ENCODE data around the gene PDZD2. TPM values are rescaled to one million over a fixed set of nuclear protein-coding genes. Genes with fewer than 3 reads are reported as not detected.

PDZD2 gene
- polyA plus RNA-seq, 1 donor from 2014 or later = 3.1 TPM

DNA sequence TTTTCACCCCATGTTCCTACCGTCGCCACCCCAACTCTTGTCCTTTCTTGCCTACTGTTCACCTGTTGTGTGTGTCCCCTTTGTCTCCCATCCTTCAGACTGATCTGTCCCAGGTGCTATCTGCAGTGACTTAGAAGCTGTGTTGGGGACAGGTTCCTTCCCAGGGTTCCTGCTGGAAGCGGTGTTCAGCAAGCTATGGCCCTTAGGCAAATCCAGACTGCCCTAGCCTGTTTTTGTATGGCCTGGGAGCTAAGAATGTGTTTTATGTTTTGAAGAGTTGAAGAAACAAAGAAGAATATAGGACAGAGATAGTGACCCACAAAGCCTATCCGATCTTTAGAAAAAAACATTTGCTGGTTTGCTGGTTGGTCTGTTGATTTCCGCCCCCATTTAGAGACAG is 298.8 kb downstream of the PDZD2 start:
- no peak overlapping the region for H3K9ac ChIP-seq (ENCODE audit: low read length)
- H3K4me3 ChIP-seq (ENCODE audit: low read length) = no peak overlapping the region
- no peaks in the 10 kb centered on the region for H3K9me3 ChIP-seq (ENCODE audit: low read length)
- no peaks in the 10 kb centered on the region for H3F3A ChIP-seq (ENCODE audit: insufficient read depth, low read length, poor library complexity, severe bottlenecking)
- no peaks in the 10 kb centered on the region for H3K36me3 ChIP-seq (ENCODE audit: insufficient read depth, low read length)
- H2AFZ ChIP-seq (ENCODE audit: low read depth, low read length) = no peak overlapping the region
- H3K27me3 ChIP-seq (ENCODE audit: insufficient read depth, low read depth, low read length) = no peaks in the 10 kb centered on the region
- no peak overlapping the region for H3K27ac ChIP-seq (ENCODE audit: low read length)
- H4K20me1 ChIP-seq (ENCODE audit: insufficient read depth) = no peaks in the 10 kb centered on the region
- H3K79me2 ChIP-seq (replicated peaks; ENCODE audit: insufficient read depth, low read length) = no peaks in the 10 kb centered on the region
- TF ChIP-seq RAD21 (conservative IDR thresholded peaks at IDR 0.05) (no peak), TAF1 (IDR thresholded peaks at IDR 0.05; ENCODE audit: low read depth) (no peak), SMC3 (conservative IDR thresholded peaks at IDR 0.05; ENCODE audit: poor library complexity) (no peak), EP300 (conservative IDR thresholded peaks at IDR 0.05; ENCODE audit: poor library complexity, severe bottlenecking) (no peak), POLR2AphosphoS5 (IDR thresholded peaks at IDR 0.05) (no peak), MXI1 (conservative IDR thresholded peaks at IDR 0.05; ENCODE audit: poor library complexity, severe bottlenecking) (no peak), EZH2 (IDR thresholded peaks at IDR 0.05; ENCODE audit: borderline replicate concordance, insufficient read depth, low read length, poor library complexity, severe bottlenecking) (no peak), REST (IDR thresholded peaks at IDR 0.05; ENCODE audit: borderline replicate concordance) (no peak)
- TF ChIP-seq, protein P1, sequence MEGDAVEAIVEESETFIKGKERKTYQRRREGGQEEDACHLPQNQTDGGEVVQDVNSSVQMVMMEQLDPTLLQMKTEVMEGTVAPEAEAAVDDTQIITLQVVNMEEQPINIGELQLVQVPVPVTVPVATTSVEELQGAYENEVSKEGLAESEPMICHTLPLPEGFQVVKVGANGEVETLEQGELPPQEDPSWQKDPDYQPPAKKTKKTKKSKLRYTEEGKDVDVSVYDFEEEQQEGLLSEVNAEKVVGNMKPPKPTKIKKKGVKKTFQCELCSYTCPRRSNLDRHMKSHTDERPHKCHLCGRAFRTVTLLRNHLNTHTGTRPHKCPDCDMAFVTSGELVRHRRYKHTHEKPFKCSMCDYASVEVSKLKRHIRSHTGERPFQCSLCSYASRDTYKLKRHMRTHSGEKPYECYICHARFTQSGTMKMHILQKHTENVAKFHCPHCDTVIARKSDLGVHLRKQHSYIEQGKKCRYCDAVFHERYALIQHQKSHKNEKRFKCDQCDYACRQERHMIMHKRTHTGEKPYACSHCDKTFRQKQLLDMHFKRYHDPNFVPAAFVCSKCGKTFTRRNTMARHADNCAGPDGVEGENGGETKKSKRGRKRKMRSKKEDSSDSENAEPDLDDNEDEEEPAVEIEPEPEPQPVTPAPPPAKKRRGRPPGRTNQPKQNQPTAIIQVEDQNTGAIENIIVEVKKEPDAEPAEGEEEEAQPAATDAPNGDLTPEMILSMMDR (IDR thresholded peaks at IDR 0.05; ENCODE audit: poor library complexity, severe bottlenecking) = no peak
- no peak overlapping the region for H3K4me2 ChIP-seq (ENCODE audit: low read length)
- no peaks in the 10 kb centered on the region for H3K9me2 ChIP-seq (ENCODE audit: insufficient read depth, low read length)

- no peaks in the 10 kb centered on the region for H3F3A ChIP-seq (ENCODE audit: insufficient read depth, low read length, poor library complexity, severe bottlenecking)
- no peaks in the 10 kb centered on the region for H3K9me3 ChIP-seq (ENCODE audit: low read length)
- H3K4me2 ChIP-seq (ENCODE audit: low read length) = no peak overlapping the region
- no peaks in the 10 kb centered on the region for H3K79me2 ChIP-seq (replicated peaks; ENCODE audit: insufficient read depth, low read length)
- H3K27me3 ChIP-seq (ENCODE audit: insufficient read depth, low read depth, low read length) = no peaks in the 10 kb centered on the region
- no peaks in the 10 kb centered on the region for H4K20me1 ChIP-seq (ENCODE audit: insufficient read depth)
- no peak overlapping the region for H2AFZ ChIP-seq (ENCODE audit: low read depth, low read length)
- no peaks in the 10 kb centered on the region for H3K36me3 ChIP-seq (ENCODE audit: insufficient read depth, low read length)
- H3K9ac ChIP-seq (ENCODE audit: low read length) = no peak overlapping the region
- no peak overlapping the region for H3K27ac ChIP-seq (ENCODE audit: low read length)
- no peaks in the 10 kb centered on the region for H3K9me2 ChIP-seq (ENCODE audit: insufficient read depth, low read length)
- TF ChIP-seq POLR2AphosphoS5 (IDR thresholded peaks at IDR 0.05) (no peak), SMC3 (conservative IDR thresholded peaks at IDR 0.05; ENCODE audit: poor library complexity) (no peak), TAF1 (IDR thresholded peaks at IDR 0.05; ENCODE audit: low read depth) (no peak), EP300 (conservative IDR thresholded peaks at IDR 0.05; ENCODE audit: poor library complexity, severe bottlenecking) (no peak)
- TF ChIP-seq, protein P1 (IDR thresholded peaks at IDR 0.05; ENCODE audit: poor library complexity, severe bottlenecking) = no peak
- H3K4me3 ChIP-seq (ENCODE audit: low read length) = no peak overlapping the region
These were observed 300.2 kb downstream of the PDZD2 start for GRCh38 chr5:31939151-31939550.
